ENCODE results near the gene IPCEF1. TPM values are rescaled to one million over a fixed set of nuclear protein-coding genes. Genes with fewer than 3 reads are reported as not detected.

The IPCEF1 gene
- total RNA-seq, 2 donors from 2014 or later: 0.90 to 1.2 TPM

- no peak for TF ChIP-seq CTCF (IDR thresholded peaks at IDR 0.05)
- Histone ChIP-seq H3K27ac (no peak overlapping the region), H3K36me3 (no peaks in the 10 kb centered on the region), H3K9me3 (no peaks in the 10 kb centered on the region), H3K4me1 (no peaks in the 10 kb centered on the region), H3K27me3 (no peaks in the 10 kb centered on the region), H3K4me3 (no peak overlapping the region), H3K9ac (ENCODE audit: low read depth in 2 of 2, low read length in 2 of 2) (no peak overlapping the region)
- intact Hi-C loops (cut with DNase I): no loop called here
- DNase-seq: no peak
Observed at GRCh38 chr6:154140743-154141142, 215.9 kb downstream of the IPCEF1 start.

- intact Hi-C loops (cut with DNase I): no loop called here
- Histone ChIP-seq H3K9ac (ENCODE audit: low read depth in 2 of 2, low read length in 2 of 2) (no peak overlapping the region), H3K27me3 (no peaks in the 10 kb centered on the region), H3K4me3 (no peak overlapping the region), H3K4me1 (no peaks in the 10 kb centered on the region), H3K9me3 (no peaks in the 10 kb centered on the region), H3K27ac (no peak overlapping the region), H3K36me3 (no peaks in the 10 kb centered on the region)
- TF ChIP-seq CTCF (IDR thresholded peaks at IDR 0.05): no peak
- DNase-seq: no peak
Observed at GRCh38 chr6:154139892-154140291, 216.7 kb downstream of the IPCEF1 start.

- Histone ChIP-seq H3K27ac (no peak overlapping the region), H3K4me1 (no peaks in the 10 kb centered on the region), H3K36me3 (no peaks in the 10 kb centered on the region), H3K9me3 (no peaks in the 10 kb centered on the region), H3K27me3 (no peaks in the 10 kb centered on the region), H3K4me3 (no peak overlapping the region), H3K9ac (ENCODE audit: low read depth in 2 of 2, low read length in 2 of 2) (no peak overlapping the region)
- no peak for TF ChIP-seq CTCF (IDR thresholded peaks at IDR 0.05)
- intact Hi-C loops (cut with DNase I): no loop called here
- no peak for DNase-seq
Observed at GRCh38 chr6:154138793-154139192, 217.8 kb downstream of the IPCEF1 start.

GRCh38 chr6:154134471-154135147, 222.0 kb downstream of the IPCEF1 start:
- H3K27me3 ChIP-seq: no peaks in the 10 kb centered on the region
- no peak overlapping the region for H3K4me3 ChIP-seq
- H3K9me3 ChIP-seq: no peaks in the 10 kb centered on the region
- no peaks in the 10 kb centered on the region for H3K36me3 ChIP-seq
- intact Hi-C loops (cut with DNase I): no loop called here
- DNase-seq: no peak
- H3K9ac ChIP-seq (ENCODE audit: low read depth in 2 of 2, low read length in 2 of 2): no peak overlapping the region
- no peak overlapping the region for H3K27ac ChIP-seq
- TF ChIP-seq CTCF (IDR thresholded peaks at IDR 0.05): no peak
- H3K4me1 ChIP-seq: no peaks in the 10 kb centered on the region

GRCh38 chr6:154127657-154128056, 228.9 kb downstream of the IPCEF1 start:
- H3K9ac ChIP-seq (ENCODE audit: low read depth in 2 of 2, low read length in 2 of 2): no peak overlapping the region
- no peaks in the 10 kb centered on the region for H3K36me3 ChIP-seq
- intact Hi-C loops (cut with DNase I): no loop called here
- H3K4me3 ChIP-seq: no peak overlapping the region
- no peak for TF ChIP-seq CTCF (IDR thresholded peaks at IDR 0.05)
- H3K4me1 ChIP-seq: no peaks in the 10 kb centered on the region
- no peak for DNase-seq
- no peak overlapping the region for H3K27ac ChIP-seq
- H3K9me3 ChIP-seq: no peaks in the 10 kb centered on the region
- no peaks in the 10 kb centered on the region for H3K27me3 ChIP-seq

Measured in colonic mucosa (tissue), 4 donors.